GM12874 (cell line): ENCODE results near the gene MYO1G.

Experiments used
- CTCF ChIP-seq: IDR thresholded peaks from 2 replicates; pipeline ENCODE4 v1.5.1; 2011; ENCODE audit warnings: low read depth, mild to moderate bottlenecking, control low read depth, low read length, moderate library complexity; ENCODE audit not compliant: insufficient read depth

The MYO1G gene

GRCh38 chr7:44986218-44987053 is 7.6 kb upstream of the MYO1G start:
- no peak for TF ChIP-seq CTCF

- TF ChIP-seq CTCF = no peak
Measured at GRCh38 chr7:44985900-44986217, 7.0 kb upstream of the MYO1G start.

GRCh38 chr7:44985033-44985695 is 6.3 kb upstream of the MYO1G start:
- no peak for TF ChIP-seq CTCF

- no peak for TF ChIP-seq CTCF
Measured at GRCh38 chr7:44984478-44984758, 5.6 kb upstream of the MYO1G start.

GRCh38 chr7:44983742-44984477 is 5.1 kb upstream of the MYO1G start:
- TF ChIP-seq CTCF = no peak

GRCh38 chr7:44982970-44983369 is 4.2 kb upstream of the MYO1G start:
- TF ChIP-seq CTCF = no peak

- no peak for TF ChIP-seq CTCF
Measured at GRCh38 chr7:44982535-44982923, 3.7 kb upstream of the MYO1G start.
